IMR-90 (cell line): ENCODE results near the gene NOL9. TPM values are rescaled to one million over a fixed set of nuclear protein-coding genes. Genes with fewer than 3 reads are reported as not detected.

Experiments
- ATAC-seq: fragments of 200-7000 bp; cut with Tn5 transposase; 2 replicates; pipeline ENCODE4 v1.9.1; 2020; ENCODE audit warnings: low read depth, mild to moderate bottlenecking, moderate library complexity
- BruUV-seq: library from RNA; stranded (reverse); fragments of 400-500 nt; replicated peaks from 2 replicates; lab custom pipeline; 2021; lab: Mats Ljungman, UMichigan
- CTCF ChIA-PET: fragments of 300-600 bp; formaldehyde crosslinking; extraction: SDS; loops from one replicate; lab custom pipeline; 2021; ENCODE audit warnings: antibody characterized with exemption; lab: Yijun Ruan, JAX
- POLR2A ChIA-PET: fragments of 300-600 bp; sonication (Branson Sonifier 250); formaldehyde crosslinking; loops from one replicate; lab custom pipeline; 2022; ENCODE audit warnings: antibody characterized with exemption; ENCODE audit not compliant: unreplicated experiment; lab: Charles Lee
- DNase-seq: peaks from one replicate; pipeline ENCODE4 v3.0.0; 2013
- H2AFZ ChIP-seq: replicated peaks from 2 replicates; pipeline ENCODE3; 2013; ENCODE audit warnings: low read length, mild to moderate bottlenecking; ENCODE audit not compliant: poor library complexity
- H2AK5ac ChIP-seq: 2 replicates; pipeline ENCODE4 v1.6.1; 2013; ENCODE audit warnings: low read depth, low read length, inconsistent platforms
- H2AK9ac ChIP-seq: replicated peaks from 2 replicates; pipeline ENCODE3; 2013; ENCODE audit warnings: mild to moderate bottlenecking, low read depth, low read length, moderate library complexity; ENCODE audit not compliant: poor library complexity
- H2BK120ac ChIP-seq: 2 replicates; pipeline ENCODE4 v1.6.1; 2013; ENCODE audit warnings: low read depth, low read length, inconsistent platforms
- H2BK15ac ChIP-seq: 3 replicates; pipeline ENCODE4 v1.6.1; 2013; ENCODE audit warnings: low read depth, low read length, inconsistent platforms
- H2BK20ac ChIP-seq: 2 replicates; pipeline ENCODE4 v1.6.1; 2013; ENCODE audit warnings: low read depth, mild to moderate bottlenecking, inconsistent platforms, low read length, moderate library complexity
- H2BK5ac ChIP-seq: 2 replicates; pipeline ENCODE4 v1.6.1; 2013; ENCODE audit warnings: mild to moderate bottlenecking, low read depth, low read length, inconsistent platforms; ENCODE audit not compliant: poor library complexity, severe bottlenecking
- H3K14ac ChIP-seq: replicated peaks from 2 replicates; pipeline ENCODE4 v1.6.1; 2013; ENCODE audit warnings: low read depth, low read length, inconsistent platforms
- H3K18ac ChIP-seq: 2 replicates; pipeline ENCODE4 v1.6.1; 2013; ENCODE audit warnings: low read depth, low read length, control low read depth
- H3K23ac ChIP-seq: 2 replicates; pipeline ENCODE4 v1.6.1; 2013; ENCODE audit warnings: low read depth, low read length, inconsistent platforms
- H3K27ac ChIP-seq: 2 replicates; pipeline ENCODE4 v1.5.1; 2013; ENCODE audit warnings: mild to moderate bottlenecking, control low read depth, low read length; ENCODE audit not compliant: insufficient read depth
- H3K27me3 ChIP-seq: 2 replicates; pipeline ENCODE4 v1.6.1; 2013; ENCODE audit warnings: low read length; ENCODE audit not compliant: control insufficient read depth, insufficient read depth
- H3K36me3 ChIP-seq: 2 replicates; pipeline ENCODE4 v1.6.1; 2013; ENCODE audit warnings: low read length, mixed read lengths; ENCODE audit not compliant: control insufficient read depth, insufficient read depth
- H3K4ac ChIP-seq: 2 replicates; pipeline ENCODE4 v1.6.1; 2013; ENCODE audit warnings: low read depth, low read length, inconsistent platforms
- H3K4me1 ChIP-seq: 2 replicates; pipeline ENCODE4 v1.6.1; 2013; ENCODE audit warnings: low read length, mixed read lengths; ENCODE audit not compliant: control insufficient read depth, insufficient read depth
- H3K4me2 ChIP-seq: 2 replicates; pipeline ENCODE4 v1.6.1; 2013; ENCODE audit warnings: low read depth, mild to moderate bottlenecking, control low read depth, low read length, moderate library complexity
- H3K4me3 ChIP-seq: 2 replicates; pipeline ENCODE4 v1.5.1; 2013; ENCODE audit warnings: low read depth, mild to moderate bottlenecking, control low read depth, low read length, moderate library complexity; ENCODE audit not compliant: insufficient read depth
- H3K56ac ChIP-seq: 2 replicates; pipeline ENCODE4 v1.6.1; 2013; ENCODE audit warnings: low read length, inconsistent platforms; ENCODE audit not compliant: insufficient read depth; ENCODE audit errors: extremely low read depth
- H3K79me1 ChIP-seq, 2 experiments: 2 replicates each; pipeline ENCODE4 v1.6.1; 2013; ENCODE audit warnings: low read length in 2 of 2, inconsistent platforms in 1 of 2, low read depth in 1 of 2
- H3K9ac ChIP-seq: 2 replicates; pipeline ENCODE4 v1.6.1; 2013; ENCODE audit warnings: low read depth, low read length, control low read depth
- H3K9me1 ChIP-seq: 2 replicates; pipeline ENCODE4 v1.6.1; 2013; ENCODE audit warnings: low read length, inconsistent platforms; ENCODE audit not compliant: insufficient read depth
- H3K9me3 ChIP-seq: 2 replicates; pipeline ENCODE4 v1.6.1; 2013; ENCODE audit warnings: low read length; ENCODE audit not compliant: control insufficient read depth, insufficient read depth
- H4K20me1 ChIP-seq: 2 replicates; pipeline ENCODE4 v1.6.1; 2013; ENCODE audit warnings: low read length, inconsistent platforms; ENCODE audit not compliant: insufficient read depth
- H4K5ac ChIP-seq: 2 replicates; pipeline ENCODE4 v1.6.1; 2013; ENCODE audit warnings: mild to moderate bottlenecking, low read depth, low read length, control low read depth
- H4K8ac ChIP-seq, 2 experiments: 2 replicates each; pipeline ENCODE4 v1.6.1; 2013; ENCODE audit warnings: low read depth in 2 of 2, low read length in 2 of 2, control low read depth in 1 of 2, inconsistent platforms in 1 of 2
- H4K91ac ChIP-seq: 2 replicates; pipeline ENCODE4 v1.6.1; 2013; ENCODE audit warnings: low read depth, low read length, inconsistent platforms; ENCODE audit not compliant: insufficient read depth
- BHLHE40 ChIP-seq: fragments of 150-350 bp; IDR thresholded peaks from 2 replicates; pipeline ENCODE4 v1.6.1; 2016; ENCODE audit warnings: mild to moderate bottlenecking, low read depth, low read length
- CEBPB ChIP-seq: IDR thresholded peaks from 2 replicates; pipeline ENCODE4 v1.6.1; 2012; ENCODE audit warnings: low read depth, low read length, improper control_type of control experiment
- CHD1 ChIP-seq: IDR thresholded peaks from 2 replicates; pipeline ENCODE4 v1.6.1; 2012; ENCODE audit warnings: low read depth, low read length, improper control_type of control experiment
- CTCF ChIP-seq: conservative IDR thresholded peaks from 2 replicates; pipeline ENCODE4 v1.5.1; 2012; ENCODE audit warnings: mild to moderate bottlenecking, low read depth, low read length, improper control_type of control experiment
- ELK1 ChIP-seq: fragments of 150-350 bp; IDR thresholded peaks from 2 replicates; pipeline ENCODE4 v1.6.1; 2016; ENCODE audit warnings: low read depth, mild to moderate bottlenecking, low read length, moderate library complexity, borderline replicate concordance
- FOS ChIP-seq: fragments of 150-350 bp; IDR thresholded peaks from 2 replicates; pipeline ENCODE4 v1.6.1; 2016; ENCODE audit warnings: low read depth, low read length
- MAZ ChIP-seq: IDR thresholded peaks from 2 replicates; pipeline ENCODE4 v1.6.1; 2012; ENCODE audit warnings: low read depth, mild to moderate bottlenecking, low read length, improper control_type of control experiment, moderate library complexity, borderline replicate concordance
- NFE2L2 ChIP-seq: fragments of 150-350 bp; IDR thresholded peaks from 2 replicates; pipeline ENCODE4 v1.6.1; 2016; ENCODE audit warnings: low read depth, mild to moderate bottlenecking, low read length
- POLR2A ChIP-seq: IDR thresholded peaks from 2 replicates; pipeline ENCODE4 v1.6.1; 2012; ENCODE audit warnings: mild to moderate bottlenecking, low read depth, low read length
- RFX5 ChIP-seq: IDR thresholded peaks from 2 replicates; pipeline ENCODE4 v1.8.0; 2012; ENCODE audit warnings: low read depth, mild to moderate bottlenecking, low read length, moderate library complexity
- SMC3 ChIP-seq: fragments of 150-350 bp; IDR thresholded peaks from 2 replicates; pipeline ENCODE4 v1.6.1; 2016; ENCODE audit warnings: low read depth, mild to moderate bottlenecking, antibody characterized with exemption, low read length, moderate library complexity
- USF2 ChIP-seq: fragments of 150-350 bp; IDR thresholded peaks from 2 replicates; pipeline ENCODE4 v1.6.1; 2017; ENCODE audit warnings: mild to moderate bottlenecking, antibody characterized with exemption, low read length, low read depth
- WGBS, 2 experiments: methylation state at CpG; one replicate each; pipeline versions ENCODE4 v1.1.5 to v1.1.7; 2013; ENCODE audit warnings: missing lambda C conversion rate in 2 of 2; ENCODE audit not compliant: insufficient read length in 1 of 2; ENCODE audit errors: extremely low coverage in 2 of 2; 5-methylcytosine and 5-hydroxymethylcytosine counted together
- dilution Hi-C: fragments of 300-500 bp; cut with HindIII; formaldehyde crosslinking; loops from one replicate; pipeline ENCODE4 v1.14.3; 2018; ENCODE audit warnings: low sequenced_read_pairs; ENCODE audit not compliant: unreplicated experiment
- in situ Hi-C: fragments of 300-500 bp; cut with MboI; formaldehyde crosslinking; loops from 3 replicates; pipeline ENCODE4 v1.14.3; 2019; ENCODE audit warnings: low sequenced_read_pairs, inconsistent platforms, mixed read lengths
- intact Hi-C: fragments of 100-400 bp; cut with micrococcal nuclease; formaldehyde crosslinking; loops from 2 replicates; pipeline ENCODE4 v1.10.0; 2022
- polyA plus RNA-seq, 3 experiments: library from polyadenylated mRNA; depleted of rRNA; stranded (reverse); fragments of >200 nt; gene quantifications; 2 replicates each; pipeline ENCODE4 v1.2.3, GENCODE V29; 2012; ENCODE audit warnings: low replicate concordance in 1 of 3
- total RNA-seq: library from RNA; depleted of rRNA; stranded (reverse); fragments of >200 nt; gene quantifications from 2 replicates; pipeline ENCODE4 v1.2.3, GENCODE V29; 2012

NOL9 gene
- total and polyA plus RNA-seq, 2 of the 4 experiments (the other 2 are of a cell fraction) = 13.0 to 19.2 TPM

- Histone ChIP-seq H2AK5ac (no peak overlapping the region), H3K9me1 (peaks cover 11% of the 10 kb centered on the region; the same call in 1 of the 2 replicates), H3K4ac (no peak overlapping the region), H3K56ac (no peak overlapping the region), H3K18ac (no peak overlapping the region), H4K91ac (no peak overlapping the region), H3K36me3 (peaks cover 34% of the 10 kb centered on the region), H4K20me1 (peaks cover 32% of the 10 kb centered on the region), H3K4me3 (no peak overlapping the region), H2AFZ (no peak overlapping the region), H3K9ac (no peak overlapping the region), H3K4me2 (no peak overlapping the region), H3K79me1 (peaks cover 15 to 55% of the 10 kb centered on the region in 2 experiments), H3K9me3 (no peaks in the 10 kb centered on the region), H3K23ac (no peak overlapping the region), H2AK9ac (no peak overlapping the region), H4K5ac (no peak overlapping the region), H4K8ac (no peak overlapping the region), H2BK120ac (no peak overlapping the region), H3K4me1 (peaks cover 7% of the 10 kb centered on the region), H3K27ac (no peak overlapping the region), H3K14ac (no peak overlapping the region), H2BK20ac (no peak overlapping the region), H3K27me3 (no peaks in the 10 kb centered on the region), H2BK5ac (no peak overlapping the region), H2BK15ac (no peak overlapping the region)
- TF ChIP-seq RFX5 (no peak), USF2 (no peak), MAZ (no peak), NFE2L2 (no peak), CEBPB (no peak), ELK1 (no peak), CHD1 (no peak), FOS (no peak), BHLHE40 (no peak), SMC3 (no peak), CTCF (no peak), POLR2A (no peak)
- DNase-seq (no peak), ATAC-seq (no peak)
- 78% methylated on average over 5 of the region's 12 CpGs; no CpG with 5 or more reads in 1 of the 2 experiments for WGBS, 2 experiments
- dilution Hi-C loops = no loop called here
- in situ Hi-C loops = no loop called here
- POLR2A ChIA-PET = no interaction called here
- intact Hi-C loops = no loop called here
- BruUV-seq = no TSS peak
- CTCF ChIA-PET = no interaction called here
Measured at GRCh38 chr1:6585081-6585722, 30.9 kb upstream of the NOL9 start.
